Ascending aorta (tissue), 2 donors: ENCODE measurements around the gene SENP1. TPM values are rescaled to one million over a fixed set of nuclear protein-coding genes. Genes with fewer than 3 reads are reported as not detected.

ENCODE experiments used
- DNase-seq, 2 donors: peaks; one replicate each; pipeline ENCODE4 v3.0.0-alpha.2; 2019; ENCODE audit warnings: low spot score in 2 of 2
- H3K27ac ChIP-seq, 2 donors: fragments of 200-600 bp; sonication (generic); one replicate each; pipeline ENCODE4 v1.5.1; 2016 to 2017; ENCODE audit warnings: mild to moderate bottlenecking in 1 of 2
- H3K27me3 ChIP-seq: fragments of 200-600 bp; sonication (generic); one replicate; pipeline ENCODE4 v1.5.1; 2017
- H3K36me3 ChIP-seq, 2 donors: fragments of 200-600 bp; sonication (generic); one replicate each; pipeline ENCODE4 v1.5.1; 2016
- H3K4me1 ChIP-seq, 2 donors: fragments of 200-600 bp; sonication (generic); one replicate each; pipeline ENCODE4 v1.5.1; 2016 to 2017; ENCODE audit warnings: mild to moderate bottlenecking in 1 of 2
- H3K4me3 ChIP-seq, 2 donors: fragments of 200-600 bp; sonication (generic); one replicate each; pipeline ENCODE4 v1.5.1; 2016 to 2017; ENCODE audit warnings: mild to moderate bottlenecking in 1 of 2
- H3K9me3 ChIP-seq, 2 donors: fragments of 200-600 bp; sonication (generic); one replicate each; pipeline ENCODE4 v1.5.1; 2016
- CTCF ChIP-seq, 3 experiments: fragments of 200-600 bp in 2 of 3; fragments of 450-650 bp in 1 of 3; sonication (generic) in 2 of 3; IDR thresholded peaks; one replicate each; pipeline ENCODE4 v1.5.1; 2016 to 2019; ENCODE audit warnings: antibody characterized with exemption in 3 of 3, mild to moderate bottlenecking in 1 of 3, moderate library complexity in 1 of 3
- intact Hi-C: fragments of 100-400 bp; cut with DNase I; formaldehyde crosslinking; loops from one replicate; pipeline ENCODE4 v1.15.1; 2023
- total RNA-seq: library from RNA; depleted of rRNA; stranded (reverse); fragments of >200 nt; gene quantifications from one replicate; pipeline ENCODE4 v1.1.0, GENCODE V29; 2016

The SENP1 gene
- total RNA-seq, 1 donor from 2014 or later, result 11.3 TPM

GRCh38 chr12:48036818-48037217 is 69.1 kb downstream of the SENP1 start:
- no peaks in the 10 kb centered on the region for H3K9me3 ChIP-seq
- H3K27ac ChIP-seq, result no peak overlapping the region
- intact Hi-C loops, result no loop called here
- H3K4me3 ChIP-seq, result no peak overlapping the region
- no peak for DNase-seq
- TF ChIP-seq CTCF (IDR thresholded peaks at IDR 0.05), result no peak
- no peaks in the 10 kb centered on the region for H3K36me3 ChIP-seq
- H3K27me3 ChIP-seq, result no peaks in the 10 kb centered on the region
- H3K4me1 ChIP-seq, result no peaks in the 10 kb centered on the region

GRCh38 chr12:48034835-48035805 is 70.8 kb downstream of the SENP1 start:
- no peaks in the 10 kb centered on the region for H3K4me1 ChIP-seq
- H3K4me3 ChIP-seq, result no peak overlapping the region
- TF ChIP-seq CTCF (IDR thresholded peaks at IDR 0.05), result no peak
- intact Hi-C loops, result no loop called here
- H3K36me3 ChIP-seq, result no peaks in the 10 kb centered on the region
- DNase-seq, result no peak
- H3K27me3 ChIP-seq, result no peaks in the 10 kb centered on the region
- H3K27ac ChIP-seq, result no peak overlapping the region
- no peaks in the 10 kb centered on the region for H3K9me3 ChIP-seq

GRCh38 chr12:48033451-48033850 is 72.4 kb downstream of the SENP1 start:
- H3K4me3 ChIP-seq, result no peak overlapping the region
- no peak for TF ChIP-seq CTCF (IDR thresholded peaks at IDR 0.05)

GRCh38 chr12:48032597-48032996 is 73.3 kb downstream of the SENP1 start:
- Histone ChIP-seq H3K27me3 (no peaks in the 10 kb centered on the region), H3K9me3 (no peaks in the 10 kb centered on the region), H3K36me3 (no peaks in the 10 kb centered on the region), H3K4me3 (no peak overlapping the region), H3K27ac (no peak overlapping the region), H3K4me1 (no peaks in the 10 kb centered on the region)
- no peak for TF ChIP-seq CTCF (IDR thresholded peaks at IDR 0.05)
- intact Hi-C loops, result no loop called here
- DNase-seq, result no peak

More at GRCh38 chr12:48033451-48033850, 72.4 kb downstream of the SENP1 start:
- Histone ChIP-seq H3K4me1 (no peaks in the 10 kb centered on the region), H3K27me3 (no peaks in the 10 kb centered on the region), H3K36me3 (no peaks in the 10 kb centered on the region), H3K27ac (no peak overlapping the region), H3K9me3 (no peaks in the 10 kb centered on the region)
- DNase-seq, result no peak
- intact Hi-C loops, result no loop called here

- no peaks in the 10 kb centered on the region for H3K9me3 ChIP-seq
- TF ChIP-seq CTCF (IDR thresholded peaks at IDR 0.05), result no peak
- no peak overlapping the region for H3K4me3 ChIP-seq
- H3K27me3 ChIP-seq, result no peaks in the 10 kb centered on the region
- intact Hi-C loops, result no loop called here
- DNase-seq, result no peak
- H3K27ac ChIP-seq, result no peak overlapping the region
- H3K36me3 ChIP-seq, result no peaks in the 10 kb centered on the region
- H3K4me1 ChIP-seq, result no peaks in the 10 kb centered on the region
These were observed 74.5 kb downstream of the SENP1 start for GRCh38 chr12:48031135-48031960.
